NCI-H526 (cell line): ENCODE measurements around the gene IGFBPL1.

Source experiments
- DNase-seq, 2 experiments: peaks; one replicate each; lab custom pipeline; 2025; lab: John Stamatoyannopoulos, UW

Gene IGFBPL1

DNA sequence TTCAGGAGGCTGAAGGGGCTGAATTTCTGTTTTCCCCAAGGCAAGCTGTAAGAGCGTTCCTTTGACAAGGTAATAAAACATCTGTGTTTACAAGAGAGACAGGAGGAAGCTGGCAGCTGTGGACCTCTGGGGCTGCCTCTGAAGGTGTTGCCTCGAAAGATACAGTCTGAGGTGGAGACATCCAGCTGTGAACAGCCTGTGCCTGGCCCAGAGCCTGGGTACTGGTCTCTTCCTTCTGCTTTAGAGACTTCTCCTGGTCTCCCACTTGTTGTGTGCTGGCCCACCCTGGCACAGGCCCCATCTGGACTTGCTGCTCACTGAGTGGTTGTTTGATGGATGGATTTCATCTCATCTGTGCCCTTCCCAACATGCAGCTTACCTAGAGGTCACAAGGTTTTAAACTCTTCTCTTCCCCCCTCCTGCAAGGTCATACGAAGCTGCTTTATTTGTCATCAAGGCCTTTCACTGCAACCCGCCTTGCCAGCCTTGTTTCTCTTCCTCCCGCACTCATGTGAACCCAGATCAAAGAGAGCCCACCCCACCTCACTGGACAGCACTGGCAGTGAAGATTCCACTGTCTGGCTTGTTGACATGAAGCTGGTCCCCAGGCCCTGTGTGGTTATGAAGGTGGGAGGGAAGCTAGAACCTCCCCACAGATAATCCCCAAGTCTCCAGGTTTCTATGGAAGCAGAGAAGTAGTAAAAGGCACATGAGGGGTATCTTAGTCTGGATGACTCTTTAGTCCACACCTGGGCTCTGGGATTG lies 66.7 kb downstream of the IGFBPL1 start:
- DNase-seq: no peak

DNA sequence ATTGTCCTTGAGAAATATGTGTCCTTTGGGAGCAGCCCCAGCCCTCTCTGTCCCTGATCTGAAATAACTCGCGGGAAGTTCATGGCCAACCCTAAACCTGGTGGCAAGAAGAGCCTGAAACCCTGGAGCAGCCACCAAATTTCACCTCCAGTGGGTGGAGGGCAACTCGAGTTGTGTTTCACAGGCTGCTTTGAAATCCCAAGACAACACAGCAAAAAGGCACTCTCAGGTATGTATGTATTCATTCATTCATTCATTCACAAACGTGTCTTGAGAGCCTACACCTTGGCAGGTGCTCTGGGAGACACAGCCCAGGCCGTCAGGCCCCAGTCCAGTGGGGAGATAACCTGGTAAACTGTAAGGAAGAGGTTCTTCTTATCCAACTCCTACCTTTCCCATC lies 67.4 kb downstream of the IGFBPL1 start:
- no peak for DNase-seq
